K562 (cell line): ENCODE results near the gene VIPR2. TPM values are rescaled to one million over a fixed set of nuclear protein-coding genes. Genes with fewer than 3 reads are reported as not detected.

Experiments
- ATAC-seq: fragments of 200-7000 bp; cut with Tn5 transposase; 3 replicates; pipeline ENCODE4 v1.9.1; 2020; ENCODE audit warnings: moderate library complexity
- BruUV-seq: library from RNA; stranded (reverse); fragments of 400-500 nt; replicated peaks from 2 replicates; lab custom pipeline; 2021; lab: Mats Ljungman, UMichigan
- CTCF ChIA-PET: fragments of 300-600 bp; formaldehyde crosslinking; extraction: SDS; loops from one replicate; lab custom pipeline; 2021; ENCODE audit warnings: low intra/inter-chr PET ratio; lab: Yijun Ruan, JAX
- POLR2A ChIA-PET: fragments of 300-600, 350-650 bp; sonication (Branson Sonifier 250); formaldehyde crosslinking; extraction: SDS; loops from one replicate; lab custom pipeline; 2021; ENCODE audit warnings: antibody characterized with exemption, inconsistent platforms; lab: Yijun Ruan, JAX
- DNase-seq, 4 experiments: peaks; one replicate each; pipeline versions ENCODE4 v3.0.0 to v3.0.0-alpha.2; 2011 to 2018; ENCODE audit warnings: low spot score in 3 of 4, mixed read lengths in 3 of 4; ENCODE audit errors: extremely low read depth in 1 of 4
- FAIRE-seq: peaks from 2 replicates; lab custom pipeline; 2011; peaks lifted over from hg19 to GRCh38; lab: Jason Lieb, UNC
- H2AFZ ChIP-seq: 2 replicates; pipeline ENCODE4 v1.6.0; 2011; ENCODE audit warnings: low read depth, low read length, control low read depth, inconsistent platforms
- H3K27ac ChIP-seq: fragments of 200-600 bp; 3 replicates; pipeline ENCODE4 v1.8.0; 2011; ENCODE audit warnings: low read depth, mild to moderate bottlenecking, control low read depth, inconsistent platforms, low read length, moderate library complexity, mixed read lengths; ENCODE audit errors: extremely low read depth
- H3K27me3 ChIP-seq, 2 experiments: fragments of 300-600 bp in 1 of 2; 2 replicates in 1 of 2; 3 replicates in 1 of 2; pipeline versions ENCODE4 v1.6.0 to v1.8.0; 2011; ENCODE audit warnings: inconsistent platforms in 2 of 2, low read length in 2 of 2, mild to moderate bottlenecking in 1 of 2, mixed read lengths in 1 of 2, moderate library complexity in 1 of 2; ENCODE audit not compliant: control insufficient read depth in 2 of 2, insufficient read depth in 2 of 2
- H3K36me3 ChIP-seq: fragments of 300-600 bp; 3 replicates; pipeline ENCODE4 v1.8.0; 2011; ENCODE audit warnings: mild to moderate bottlenecking, low read length, inconsistent platforms; ENCODE audit not compliant: control insufficient read depth, insufficient read depth
- H3K4me1 ChIP-seq, 2 experiments: fragments of 200-600 bp in 1 of 2; replicated peaks in 1 of 2; 2 replicates in 1 of 2; 3 replicates in 1 of 2; pipeline versions ENCODE4 v1.5.1 to v1.8.0; 2011; ENCODE audit warnings: inconsistent platforms in 2 of 2, low read length in 2 of 2, mild to moderate bottlenecking in 1 of 2, mixed read lengths in 1 of 2, moderate library complexity in 1 of 2; ENCODE audit not compliant: control insufficient read depth in 2 of 2, insufficient read depth in 2 of 2
- H3K4me2 ChIP-seq: 2 replicates; pipeline ENCODE4 v1.6.1; 2011; ENCODE audit warnings: low read length, control low read depth, inconsistent platforms, mixed read lengths; ENCODE audit not compliant: insufficient read depth
- H3K4me3 ChIP-seq: fragments of 200-600 bp; sonication (generic), shearing (Covaris generic); 2 replicates; pipeline ENCODE4 v1.5.1; 2016; ENCODE audit warnings: control low read depth, inconsistent platforms
- H3K79me2 ChIP-seq: fragments of 200-600 bp; 3 replicates; pipeline ENCODE4 v1.8.0; 2011; ENCODE audit warnings: low read length, inconsistent platforms; ENCODE audit not compliant: control insufficient read depth, insufficient read depth
- H3K9ac ChIP-seq, 2 experiments: 2 replicates each; pipeline versions ENCODE4 v1.6.0 to v1.6.1; 2011; ENCODE audit warnings: low read depth in 2 of 2, low read length in 2 of 2, control low read depth in 1 of 2, inconsistent platforms in 1 of 2, mild to moderate bottlenecking in 1 of 2, mixed read lengths in 1 of 2; ENCODE audit not compliant: insufficient read depth in 1 of 2
- H3K9me1 ChIP-seq: one replicate; pipeline ENCODE4 v1.6.0; 2011; ENCODE audit warnings: inconsistent platforms, mild to moderate bottlenecking, low read length, moderate library complexity; ENCODE audit not compliant: control insufficient read depth, insufficient read depth
- H3K9me3 ChIP-seq: replicated peaks from 2 replicates; pipeline ENCODE4 v1.5.1; 2011; ENCODE audit warnings: low read depth, low read length, inconsistent platforms; ENCODE audit not compliant: control insufficient read depth, insufficient read depth
- H4K20me1 ChIP-seq: replicated peaks from 2 replicates; pipeline ENCODE4 v1.6.1; 2011; ENCODE audit warnings: low read length, inconsistent platforms, mixed read lengths; ENCODE audit not compliant: control insufficient read depth, insufficient read depth
- JUN ChIP-seq, 2 experiments: sonication (generic) in 1 of 2; formaldehyde crosslinking in 1 of 2; IDR thresholded peaks; 2 replicates each; pipeline versions ENCODE4 v1.6.1 to v1.8.0; 2012 to 2022; ENCODE audit warnings: borderline replicate concordance in 2 of 2, mild to moderate bottlenecking in 2 of 2, improper control_type of control experiment in 1 of 2, low read depth in 1 of 2, low read length in 1 of 2, missing genetic modification reagents in 1 of 2
- KLF10 ChIP-seq: fragments of 250-450 bp; sonication (Bioruptor Pico); IDR thresholded peaks from 2 replicates; pipeline ENCODE4 v1.6.1; 2021; ENCODE audit warnings: matching md5 sums
- PTTG1 ChIP-seq: fragments of 450-650 bp; IDR thresholded peaks from 2 replicates; pipeline ENCODE4 v1.6.1; 2016; ENCODE audit warnings: low read depth, mild to moderate bottlenecking, missing genetic modification characterization, missing compliant biosample characterization
- SPI1 ChIP-seq: IDR thresholded peaks from 2 replicates; pipeline ENCODE4 v1.6.1; 2011; ENCODE audit warnings: low read depth, low read length, control low read depth, borderline replicate concordance
- ZBTB1 ChIP-seq: sonication (generic); formaldehyde crosslinking; IDR thresholded peaks from 2 replicates; pipeline ENCODE4 v1.8.1; 2023; ENCODE audit warnings: missing genetic modification reagents, low read depth, mild to moderate bottlenecking, borderline replicate concordance
- ZNF253 ChIP-seq: fragments of 250-450 bp; sonication (Bioruptor Pico); conservative IDR thresholded peaks from 2 replicates; pipeline ENCODE4 v1.6.1; 2021; ENCODE audit warnings: mild to moderate bottlenecking
- WGBS: fragments of 100-300 bp; shearing (Covaris generic); methylation state at CpG from one replicate; pipeline ENCODE4 v1.1.6; 2016; ENCODE audit warnings: low coverage, mixed read lengths; ENCODE audit not compliant: insufficient coverage; ENCODE audit errors: missing lambda C conversion rate; 5-methylcytosine and 5-hydroxymethylcytosine counted together
- in situ Hi-C: fragments of 300-500 bp; cut with MboI; formaldehyde crosslinking; loops from 4 replicates; pipeline ENCODE4 v1.15.0; 2018; ENCODE audit warnings: inconsistent platforms, mixed read lengths
- intact Hi-C: fragments of 100-400 bp; cut with micrococcal nuclease; formaldehyde crosslinking; loops from 2 replicates; pipeline ENCODE4 v1.14.2; 2022
- polyA plus RNA-seq, 8 experiments: library from polyadenylated mRNA; depleted of rRNA in 4 of 8; stranded (reverse) in 5 of 8; unstranded in 3 of 8; fragments of >200 nt; fragmentation: Nextera tagmentation in 2 of 8; fragmentation: Illumina TruSeq in 1 of 8; extraction: Ambion mirVana in 2 of 8; extraction: Trizol in 1 of 8; gene quantifications; 2 replicates each; pipeline versions ENCODE4 v1.2.1 to v1.2.3, GENCODE V29; 2011 to 2014; ENCODE audit warnings: inconsistent platforms in 1 of 8, missing spikeins in 1 of 8
- total RNA-seq, 7 experiments: library from RNA; depleted of rRNA in 6 of 7; stranded (reverse); fragments of >200 nt in 6 of 7; fragmentation: Illumina TruSeq in 2 of 7; extraction: Trizol in 2 of 7; gene quantifications; 2 replicates each; pipeline versions ENCODE4 v1.2.1 to v1.2.3, GENCODE V29; 2011 to 2021; ENCODE audit warnings: low replicate concordance in 1 of 7

Gene VIPR2
- total and polyA plus RNA-seq, 9 of the 15 experiments (the other 6 are each of a cell fraction or from before 2014, with no cell fraction given) = 0.04 TPM; not detected in 8

GRCh38 chr7:159036916-159037605 lies 107.6 kb downstream of the VIPR2 start:
- POLR2A ChIA-PET = interaction anchor here (1.1 to 1.7 kb wide), 3 partner anchors 11 to 39 kb away, joined by 3 to 6 read pairs (median 5); no protein-coding TSS in a partner anchor
- ATAC-seq (peak; percentile 34), DNase-seq (no peak), FAIRE-seq (no peak)
- H3K9me1 ChIP-seq = no peaks in the 10 kb centered on the region
- BruUV-seq = no TSS peak
- no peaks in the 10 kb centered on the region for H3K79me2 ChIP-seq
- intact Hi-C loops (no loop called here), in situ Hi-C loops (no loop called here)
- H3K4me1 ChIP-seq = peaks cover 0 to 12% of the 10 kb centered on the region in 2 experiments; a peak in 1 of 5 replicates
- WGBS = 2% methylated on average over 21 of the region's 21 CpGs
- TF ChIP-seq JUN (IDR thresholded peaks at IDR 0.05; ENCODE audit: borderline replicate concordance, low read depth, low read length) (no peak), JUN (CRISPR knock-in tag; IDR thresholded peaks at IDR 0.05; ENCODE audit: borderline replicate concordance) (no peak), ZBTB1 (CRISPR knock-in tag) (0 out of 2 replicates have a peak, but pooled peaks have one; percentile 26), KLF10 (no peak), PTTG1 (tag) (no peak), ZNF253 (no peak), SPI1 (peak; percentile 82)
- H3K9me3 ChIP-seq = no peaks in the 10 kb centered on the region
- no peak overlapping the region for H3K27ac ChIP-seq
- CTCF ChIA-PET = interaction anchor here (0.7 kb wide), 1 partner anchor 56 kb away, joined by 3 read pairs; no protein-coding TSS in a partner anchor
- H3K36me3 ChIP-seq = no peaks in the 10 kb centered on the region
- 0 out of 2 replicates have a peak, but pooled peaks cover 8% of the 10 kb centered on the region for H4K20me1 ChIP-seq
- no peak overlapping the region for H3K9ac ChIP-seq
- H2AFZ ChIP-seq = no peak overlapping the region
- no peak overlapping the region for H3K4me3 ChIP-seq
- H3K27me3 ChIP-seq = peaks cover 78 to 92% of the 10 kb centered on the region in 2 experiments
- H3K4me2 ChIP-seq = no peak overlapping the region
